B cell (primary cell): ENCODE results near the gene GPR45. TPM values are rescaled to one million over a fixed set of nuclear protein-coding genes. Genes with fewer than 3 reads are reported as not detected.

Experiments
- ATAC-seq: fragments of 200-7000 bp; cut with Tn5 transposase; one replicate; pipeline ENCODE4 v1.10.0; 2021; ENCODE audit warnings: low read depth, mild to moderate bottlenecking, moderate number of reproducible peaks, moderate library complexity
- CTCF ChIA-PET: fragments of 350-600 bp; sonication (Branson Sonifier 250); formaldehyde crosslinking; loops from one replicate; lab custom pipeline; 2021; ENCODE audit warnings: antibody characterized with exemption, inconsistent platforms; lab: Charles Lee
- POLR2A ChIA-PET: fragments of 350-600 bp; sonication (Branson Sonifier 250); formaldehyde crosslinking; loops from one replicate; lab custom pipeline; 2021; ENCODE audit warnings: antibody characterized with exemption; lab: Charles Lee
- DNase-seq: peaks from one replicate; pipeline ENCODE4 v3.0.0; 2013
- H2AFZ ChIP-seq: 2 replicates; pipeline ENCODE4 v1.6.1; 2012; ENCODE audit warnings: mild to moderate bottlenecking, low read depth, low read length; ENCODE audit not compliant: insufficient read depth, poor library complexity, severe bottlenecking
- H3K27ac ChIP-seq, 2 donors: 1 replicate in 1 of 2; 2 replicates in 1 of 2; pipeline ENCODE4 v1.5.1; 2012 to 2013; ENCODE audit warnings: low read length in 2 of 2, mild to moderate bottlenecking in 2 of 2, moderate library complexity in 1 of 2
- H3K27me3 ChIP-seq, 4 experiments: fragments of 200-600 bp in 1 of 4; sonication (generic) in 1 of 4; replicated peaks in 1 of 4; 1 replicate in 2 of 4; 2 replicates in 2 of 4; pipeline versions ENCODE4 v1.6.1 to v1.7.0; 2013 to 2016; ENCODE audit warnings: low read length in 3 of 4, mild to moderate bottlenecking in 2 of 4, mixed read lengths in 1 of 4, moderate library complexity in 1 of 4; ENCODE audit not compliant: insufficient read depth in 4 of 4, control insufficient read depth in 3 of 4; ENCODE audit errors: control extremely low read depth in 1 of 4
- H3K36me3 ChIP-seq, 2 experiments: replicated peaks in 1 of 2; 1 replicate in 1 of 2; 2 replicates in 1 of 2; pipeline versions ENCODE4 v1.6.1 to v1.7.1; 2013; ENCODE audit warnings: low read length in 1 of 2; ENCODE audit not compliant: insufficient read depth in 2 of 2, control insufficient read depth in 1 of 2; ENCODE audit errors: control extremely low read depth in 1 of 2, extremely low read depth in 1 of 2
- H3K4me1 ChIP-seq, 2 donors: fragments of 200-600 bp in 1 of 2; sonication (generic) in 1 of 2; 1 replicate in 1 of 2; 2 replicates in 1 of 2; pipeline versions ENCODE4 v1.5.1 to v1.6.1; 2013 to 2017; ENCODE audit warnings: low read length in 2 of 2; ENCODE audit not compliant: control insufficient read depth in 2 of 2, insufficient read depth in 2 of 2
- H3K4me2 ChIP-seq: replicated peaks from 2 replicates; pipeline ENCODE3; 2012; ENCODE audit warnings: mild to moderate bottlenecking, low read depth, low read length; ENCODE audit not compliant: poor library complexity, severe bottlenecking
- H3K4me3 ChIP-seq, 5 experiments: fragments of 200-600 bp in 1 of 5; sonication (generic) in 1 of 5; 1 replicate in 3 of 5; 2 replicates in 2 of 5; pipeline versions ENCODE4 v1.5.1 to v1.7.0; 2011 to 2016; ENCODE audit warnings: low read length in 4 of 5, mild to moderate bottlenecking in 4 of 5, low read depth in 2 of 5, control low read depth in 1 of 5, moderate library complexity in 1 of 5; ENCODE audit not compliant: insufficient read depth in 1 of 5; ENCODE audit errors: control extremely low read depth in 1 of 5, extremely low read depth in 1 of 5
- H3K79me2 ChIP-seq: fragments of 200-600 bp; sonication (generic); one replicate; pipeline ENCODE4 v1.6.0; 2016; ENCODE audit warnings: low read length; ENCODE audit not compliant: control insufficient read depth, insufficient read depth
- H3K9ac ChIP-seq: fragments of 200-600 bp; sonication (generic); 2 replicates; pipeline ENCODE4 v1.6.1; 2017; ENCODE audit warnings: mild to moderate bottlenecking, low read length, moderate library complexity
- H3K9me3 ChIP-seq, 3 donors: one replicate each; pipeline versions ENCODE4 v1.6.1 to v1.7.1; 2013; ENCODE audit warnings: low read length in 2 of 3; ENCODE audit not compliant: control insufficient read depth in 2 of 3, insufficient read depth in 1 of 3; ENCODE audit errors: control extremely low read depth in 1 of 3
- H4K20me1 ChIP-seq: 2 replicates; pipeline ENCODE4 v1.6.0; 2012; ENCODE audit warnings: mild to moderate bottlenecking, low read length; ENCODE audit not compliant: insufficient read depth, control insufficient read depth, poor library complexity, severe bottlenecking
- H3K27ac Mint-ChIP-seq: one replicate; pipeline ENCODE4 v1.8.0; 2021; ENCODE audit warnings: mixed read lengths
- H3K27me3 Mint-ChIP-seq: one replicate; pipeline ENCODE4 v1.8.0; 2021; ENCODE audit warnings: mixed read lengths
- H3K4me1 Mint-ChIP-seq: one replicate; pipeline ENCODE4 v1.8.0; 2021; ENCODE audit warnings: mixed read lengths
- H3K4me3 Mint-ChIP-seq: one replicate; pipeline ENCODE4 v1.8.0; 2021; ENCODE audit warnings: mixed read lengths
- H3K9me3 Mint-ChIP-seq: one replicate; pipeline ENCODE4 v1.8.0; 2022; ENCODE audit warnings: mixed read lengths; ENCODE audit not compliant: insufficient read depth
- CTCF ChIP-seq: fragments of 200-600 bp; IDR thresholded peaks from one replicate; pipeline ENCODE4 v1.8.0; 2022; ENCODE audit warnings: antibody characterized with exemption, mild to moderate bottlenecking
- EZH2 ChIP-seq: IDR thresholded peaks from 2 replicates; pipeline ENCODE4 v1.6.1; 2012; ENCODE audit warnings: borderline replicate concordance, low read depth, mild to moderate bottlenecking, moderate library complexity, low read length; ENCODE audit not compliant: insufficient read depth, poor library complexity, severe bottlenecking
- WGBS: methylation state at CpG from one replicate; pipeline ENCODE4 v1.1.5; 2013; ENCODE audit warnings: missing lambda C conversion rate; ENCODE audit not compliant: insufficient coverage; 5-methylcytosine and 5-hydroxymethylcytosine counted together
- intact Hi-C: fragments of 100-400 bp; cut with micrococcal nuclease; formaldehyde crosslinking; loops from one replicate; pipeline ENCODE4 v1.10.0; 2022
- polyA plus RNA-seq: library from polyadenylated mRNA; depleted of rRNA; stranded (reverse); fragments of >200 nt; gene quantifications from 2 replicates; pipeline ENCODE4 v1.2.3, GENCODE V29; 2012
- total RNA-seq, 2 donors: library from RNA; stranded (reverse); fragments of 120-200 nt in 1 of 2; gene quantifications; 1 replicate in 1 of 2; 2 replicates in 1 of 2; pipeline versions ENCODE4 v1.2.3 to v1.2.4, GENCODE V29; 2013 to 2022

GPR45 gene
- total and polyA plus RNA-seq, 2 donors (not counting 1 experiment from before 2014, with no cell fraction given): not detected

- H3K4me1 Mint-ChIP-seq: no peaks in the 10 kb centered on the region
- H3K4me3 Mint-ChIP-seq: no peak overlapping the region
- ATAC-seq (no peak), DNase-seq (no peak)
- no peaks in the 10 kb centered on the region for H3K9me3 ChIP-seq
- H3K36me3 ChIP-seq: peaks cover 1 to 82% of the 10 kb centered on the region in 2 experiments
- H3K9me3 Mint-ChIP-seq: no peaks in the 10 kb centered on the region
- no peak for TF ChIP-seq CTCF
- TF ChIP-seq EZH2: no peak
- H3K27me3 Mint-ChIP-seq: no peaks in the 10 kb centered on the region
- ChIA-PET CTCF (interaction anchor here (1.5 kb wide), 1 partner anchor 154 kb away, joined by 3 read pairs; no protein-coding TSS in a partner anchor), POLR2A (no interaction called here)
- no peaks in the 10 kb centered on the region for H3K4me1 ChIP-seq
- H4K20me1 ChIP-seq: no peaks in the 10 kb centered on the region
- intact Hi-C loops: no loop called here
- H3K4me3 ChIP-seq: no peak overlapping the region
- 99% methylated on average over 21 of the region's 21 CpGs for whole genome bisulfite sequencing
- H3K27ac Mint-ChIP-seq: no peak overlapping the region
- no peak overlapping the region for H3K9ac ChIP-seq
- H3K4me2 ChIP-seq: no peak overlapping the region
- H3K27ac ChIP-seq: no peak overlapping the region
- H2AFZ ChIP-seq: no peak overlapping the region
- no peaks in the 10 kb centered on the region for H3K27me3 ChIP-seq
- H3K79me2 ChIP-seq: no peaks in the 10 kb centered on the region
Measured at GRCh38 chr2:105269426-105269825, 27.9 kb downstream of the GPR45 start.

GRCh38 chr2:105271393-105272045, 30.0 kb downstream of the GPR45 start:
- ATAC-seq (no peak), DNase-seq (no peak)
- H3K9ac ChIP-seq: no peak overlapping the region
- ChIA-PET POLR2A (no interaction called here), CTCF (no interaction called here)
- H3K4me2 ChIP-seq: no peak overlapping the region
- WGBS: 91% methylated on average over 12 of the region's 14 CpGs
- no peak overlapping the region for H2AFZ ChIP-seq
- no peak overlapping the region for H3K27ac ChIP-seq
- Mint-ChIP-seq H3K4me3 (no peak overlapping the region), H3K27me3 (no peaks in the 10 kb centered on the region), H3K9me3 (no peaks in the 10 kb centered on the region), H3K27ac (no peak overlapping the region), H3K4me1 (no peaks in the 10 kb centered on the region)
- no peaks in the 10 kb centered on the region for H4K20me1 ChIP-seq
- no peaks in the 10 kb centered on the region for H3K79me2 ChIP-seq
- H3K36me3 ChIP-seq: peaks cover 2 to 91% of the 10 kb centered on the region in 2 experiments
- intact Hi-C loops: no loop called here
- H3K9me3 ChIP-seq: no peaks in the 10 kb centered on the region
- H3K4me1 ChIP-seq: no peaks in the 10 kb centered on the region
- no peak overlapping the region for H3K4me3 ChIP-seq
- H3K27me3 ChIP-seq: no peaks in the 10 kb centered on the region
- TF ChIP-seq EZH2 (no peak), CTCF (no peak)
